Gastroesophageal sphincter (tissue), 4 donors: ENCODE data around the gene TMEM45A. TPM values are rescaled to one million over a fixed set of nuclear protein-coding genes. Genes with fewer than 3 reads are reported as not detected.

ENCODE experiments used
- ATAC-seq: fragments of 150-250 bp; one replicate; pipeline ENCODE4 v1.9.1; 2016; ENCODE audit warnings: mild to moderate bottlenecking, moderate library complexity
- H3K27ac ChIP-seq, 4 donors: fragments of 200-600 bp; sonication (generic) in 3 of 4; 1 replicate in 3 of 4; 2 replicates in 1 of 4; pipeline ENCODE4 v1.5.1; 2016 to 2019
- H3K27me3 ChIP-seq: fragments of 200-600 bp; sonication (generic); one replicate; pipeline ENCODE4 v1.5.1; 2019
- H3K36me3 ChIP-seq, 2 donors: fragments of 200-600 bp; sonication (generic); one replicate each; pipeline ENCODE4 v1.5.1; 2019; ENCODE audit warnings: control low read depth in 1 of 2
- H3K4me1 ChIP-seq, 3 donors: fragments of 200-600 bp; sonication (generic); 1 replicate in 2 of 3; 2 replicates in 1 of 3; pipeline ENCODE4 v1.5.1; 2016 to 2019; ENCODE audit warnings: control low read depth in 2 of 3
- H3K4me3 ChIP-seq, 2 donors: fragments of 200-600 bp; sonication (generic); one replicate each; pipeline ENCODE4 v1.5.1; 2019; ENCODE audit warnings: mild to moderate bottlenecking in 1 of 2, moderate library complexity in 1 of 2
- H3K9me3 ChIP-seq, 3 donors: fragments of 200-600 bp; sonication (generic); one replicate each; pipeline ENCODE4 v1.5.1; 2017 to 2019; ENCODE audit warnings: control low read depth in 2 of 3
- CTCF ChIP-seq, 4 experiments: fragments of 200-600 bp in 2 of 4; fragments of 450-650 bp in 2 of 4; sonication (generic) in 1 of 4; IDR thresholded peaks; one replicate each; pipeline ENCODE4 v1.5.1; 2017 to 2019; ENCODE audit warnings: antibody characterized with exemption in 4 of 4, mild to moderate bottlenecking in 2 of 4, moderate library complexity in 2 of 4
- EP300 ChIP-seq: sonication (generic); formaldehyde crosslinking; IDR thresholded peaks from one replicate; pipeline ENCODE4 v1.6.1; 2017; ENCODE audit warnings: antibody characterized with exemption, mild to moderate bottlenecking
- POLR2A ChIP-seq, 2 donors: fragments of 450-650 bp; IDR thresholded peaks; one replicate each; pipeline ENCODE4 v1.6.1; 2017; ENCODE audit warnings: antibody characterized with exemption in 2 of 2, mild to moderate bottlenecking in 2 of 2, moderate library complexity in 1 of 2
- POLR2AphosphoS5 ChIP-seq: sonication (generic); formaldehyde crosslinking; IDR thresholded peaks from one replicate; pipeline ENCODE4 v1.6.1; 2017; ENCODE audit warnings: antibody characterized with exemption
- WGBS, 2 donors: methylation state at CpG; one replicate each; pipeline ENCODE4 v1.1.5; 2018; ENCODE audit warnings: low coverage in 1 of 2; 5-methylcytosine and 5-hydroxymethylcytosine counted together
- total RNA-seq, 4 donors: library from RNA; depleted of rRNA; stranded (reverse); fragments of >200 nt; gene quantifications; one replicate each; pipeline ENCODE4 v1.1.0, GENCODE V29; 2016

Gene TMEM45A
- total RNA-seq, 4 donors from 2014 or later: 8.9 to 18.4 (median 17.6) TPM

DNA sequence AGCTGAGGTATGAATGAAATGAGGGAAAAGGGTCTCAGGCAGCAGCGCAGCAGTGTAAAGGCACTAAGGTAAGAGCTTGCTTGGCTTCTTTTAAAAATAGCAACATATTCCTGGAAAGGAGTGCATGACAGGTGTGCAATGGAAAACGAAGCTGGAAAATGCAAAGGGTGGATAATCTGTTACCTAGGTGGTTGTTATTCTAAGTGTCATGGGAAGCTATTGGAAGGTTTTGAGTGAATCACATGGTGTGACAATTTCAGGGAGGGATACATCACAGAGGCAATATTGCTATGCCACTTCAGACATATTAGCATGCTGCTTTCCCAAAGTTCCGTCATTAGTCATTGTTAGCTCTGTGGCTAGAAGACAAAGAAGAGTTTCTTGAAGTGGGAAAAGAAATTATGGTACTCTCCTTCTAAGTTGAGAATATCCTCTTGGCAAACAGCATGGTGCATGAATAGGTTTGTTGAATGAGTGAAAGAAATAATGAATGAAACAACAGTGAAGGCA, 28.7 kb upstream of the TMEM45A start:
- Histone ChIP-seq H3K9me3 (peaks cover 0 to 7% (median 0%) of the 10 kb centered on the region in 3 donors), H3K36me3 (no peaks in the 10 kb centered on the region)

DNA sequence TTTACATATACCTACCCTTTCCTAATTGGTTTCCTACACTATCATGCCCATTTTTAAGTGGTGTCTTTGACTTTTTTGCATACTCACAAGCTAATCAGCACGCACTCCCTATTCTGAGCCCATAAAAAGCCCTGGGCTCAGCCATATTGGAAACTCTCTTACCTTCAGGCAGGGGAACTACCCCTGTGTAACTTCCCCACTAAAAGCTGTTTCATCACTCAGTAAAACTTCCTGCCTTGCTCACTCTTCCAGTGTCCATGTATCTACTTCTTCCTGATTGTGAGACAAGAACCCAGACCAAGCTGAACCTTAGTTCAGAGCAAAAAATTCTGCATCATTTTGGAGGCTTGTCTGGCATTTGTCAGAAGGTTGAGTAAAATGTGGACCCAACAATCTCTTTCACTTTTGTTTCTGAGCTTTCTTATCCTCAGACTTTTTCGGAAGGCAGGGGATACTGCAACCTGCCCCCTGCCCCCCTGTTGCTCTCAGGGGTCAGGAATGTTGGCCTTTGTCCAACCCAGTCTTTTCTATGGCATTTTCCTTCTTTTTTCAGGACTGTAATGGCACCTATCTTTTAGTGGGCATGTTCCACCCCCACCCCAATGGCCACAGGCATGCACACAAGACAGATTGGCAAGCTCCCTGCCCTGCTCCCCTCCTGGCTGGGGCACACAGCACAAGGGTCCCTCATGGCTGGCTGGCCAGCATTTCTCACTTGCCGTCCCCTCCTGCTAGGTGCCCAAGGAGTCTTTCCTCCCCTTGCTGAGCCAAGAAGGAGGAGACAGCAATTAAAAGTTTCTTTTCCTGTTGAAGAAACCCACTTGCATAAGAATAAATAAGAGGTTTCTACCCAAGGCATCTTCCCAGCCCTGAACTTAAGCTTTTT, 26.3 kb upstream of the TMEM45A start:
- no peak for TF ChIP-seq CTCF (IDR thresholded peaks at IDR 0.05)
- no peak for TF ChIP-seq POLR2A (IDR thresholded peaks at IDR 0.05)
- TF ChIP-seq POLR2AphosphoS5: no peak
- no peaks in the 10 kb centered on the region for H3K27me3 ChIP-seq
- H3K27ac ChIP-seq: no peak overlapping the region
- H3K9me3 ChIP-seq: peaks cover 0 to 7% (median 0%) of the 10 kb centered on the region in 3 donors
- H3K4me1 ChIP-seq: no peaks in the 10 kb centered on the region
- no peaks in the 10 kb centered on the region for H3K36me3 ChIP-seq
- WGBS, 2 donors: 57 to 69% methylated on average over 2 of the region's 3 CpGs
- no peak for ATAC-seq
- no peak overlapping the region for H3K4me3 ChIP-seq

More for the DNA sequence above, 28.7 kb upstream of the TMEM45A start:
- no peak for ATAC-seq
- no peak overlapping the region for H3K4me3 ChIP-seq
- H3K27ac ChIP-seq: no peak overlapping the region
- H3K27me3 ChIP-seq: no peaks in the 10 kb centered on the region
- TF ChIP-seq CTCF (IDR thresholded peaks at IDR 0.05) (no peak), EP300 (no peak)
- no peaks in the 10 kb centered on the region for H3K4me1 ChIP-seq
- WGBS, 2 donors: 52 to 59% methylated on average over 3 of the region's 3 CpGs

DNA sequence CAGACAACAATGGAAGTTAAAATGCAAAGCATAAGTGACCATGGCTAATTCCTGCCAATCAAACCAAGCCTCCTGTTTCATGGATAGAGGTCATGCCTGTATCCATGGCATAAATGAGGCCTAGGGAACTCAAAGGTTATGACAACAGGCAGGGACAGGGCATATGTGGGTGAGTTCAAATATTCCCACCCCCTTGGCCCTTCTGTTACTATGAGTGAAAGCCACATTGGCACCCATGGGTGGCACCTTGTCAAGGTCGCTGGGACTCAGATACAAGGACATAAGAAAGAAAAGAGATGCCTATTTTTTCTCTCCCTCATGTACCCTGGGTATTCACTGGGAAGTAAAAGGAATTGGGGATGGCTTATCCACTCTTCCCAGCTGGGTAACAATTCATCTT, 25.3 kb upstream of the TMEM45A start:
- H3K27me3 ChIP-seq: no peaks in the 10 kb centered on the region
- no peak for ATAC-seq
- peaks cover 0 to 7% (median 0%) of the 10 kb centered on the region in 3 donors for H3K9me3 ChIP-seq
- TF ChIP-seq EP300 (no peak), CTCF (IDR thresholded peaks at IDR 0.05) (no peak), POLR2AphosphoS5 (no peak), POLR2A (IDR thresholded peaks at IDR 0.05) (no peak)
- H3K4me1 ChIP-seq: no peaks in the 10 kb centered on the region
- no peak overlapping the region for H3K27ac ChIP-seq
- no peaks in the 10 kb centered on the region for H3K36me3 ChIP-seq
- 60 to 86% methylated on average over 1 of the region's 1 CpG for WGBS, 2 donors
- no peak overlapping the region for H3K4me3 ChIP-seq

DNA sequence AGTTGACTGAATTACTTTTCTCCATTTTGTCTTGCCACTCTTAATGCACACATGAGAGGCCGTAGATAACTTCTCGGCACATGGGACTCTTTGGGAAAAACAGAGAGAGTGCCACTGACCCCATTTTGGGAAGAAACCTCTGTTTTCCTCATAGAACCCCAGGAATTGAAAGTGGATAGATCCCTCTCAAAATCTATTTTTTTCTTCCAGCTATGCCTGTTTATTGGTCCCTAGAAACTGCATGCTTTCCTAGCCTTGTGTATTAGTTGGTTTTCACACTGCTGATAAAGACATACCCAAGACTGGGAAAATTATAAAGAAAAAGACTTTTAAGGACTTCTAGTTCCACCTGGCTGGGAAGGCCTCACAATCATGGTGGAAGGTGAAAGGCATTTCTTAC, 23.7 kb upstream of the TMEM45A start:
- Histone ChIP-seq H3K27ac (no peak overlapping the region), H3K4me1 (no peaks in the 10 kb centered on the region), H3K4me3 (no peak overlapping the region), H3K27me3 (no peaks in the 10 kb centered on the region), H3K36me3 (no peaks in the 10 kb centered on the region), H3K9me3 (peaks cover 0 to 7% (median 0%) of the 10 kb centered on the region in 3 donors)
- 100% methylated on average over 2 of the region's 2 CpGs for WGBS, 2 donors
- no peak for ATAC-seq
- TF ChIP-seq EP300 (no peak), POLR2AphosphoS5 (no peak), CTCF (IDR thresholded peaks at IDR 0.05) (no peak), POLR2A (IDR thresholded peaks at IDR 0.05) (no peak)

- ATAC-seq: no peak
- 100% methylated on average over 1 of the region's 1 CpG for WGBS, 2 donors
- H3K27me3 ChIP-seq: no peaks in the 10 kb centered on the region
Observed at GRCh38 chr3:100470951-100471350, 21.5 kb upstream of the TMEM45A start.

More at GRCh38 chr3:100470951-100471350, 21.5 kb upstream of the TMEM45A start:
- no peaks in the 10 kb centered on the region for H3K36me3 ChIP-seq
- peaks cover 0 to 7% (median 0%) of the 10 kb centered on the region in 3 donors for H3K9me3 ChIP-seq
- no peak overlapping the region for H3K27ac ChIP-seq
- H3K4me3 ChIP-seq: no peak overlapping the region
- TF ChIP-seq EP300 (no peak), CTCF (IDR thresholded peaks at IDR 0.05) (no peak), POLR2A (IDR thresholded peaks at IDR 0.05) (no peak), POLR2AphosphoS5 (no peak)
- no peaks in the 10 kb centered on the region for H3K4me1 ChIP-seq
